Stimulated activated CD4-positive, alpha-beta T cell treated with anti-CD3 and anti-CD28 coated beads, Interleukin-2, amount 100 ng/mL, for 24 hours (primary cell): Measurements from ENCODE around the gene PRCD.
"Not testable (repeated sequence)": the region's sequence is repeated elsewhere in the genome, so short reads cannot be mapped to it uniquely, and the experiment has no call there.

Experiments used
- DNase-seq, 2 donors: peaks; one replicate each; pipeline ENCODE4 v3.0.0-alpha.2; 2020

Gene PRCD

GRCh38 chr17:76558198-76559095 lies 18.6 kb downstream of the PRCD start:
- no peak for DNase-seq

- DNase-seq: not testable (repeated sequence)
These were observed 19.6 kb downstream of the PRCD start for GRCh38 chr17:76559460-76559859.

DNA sequence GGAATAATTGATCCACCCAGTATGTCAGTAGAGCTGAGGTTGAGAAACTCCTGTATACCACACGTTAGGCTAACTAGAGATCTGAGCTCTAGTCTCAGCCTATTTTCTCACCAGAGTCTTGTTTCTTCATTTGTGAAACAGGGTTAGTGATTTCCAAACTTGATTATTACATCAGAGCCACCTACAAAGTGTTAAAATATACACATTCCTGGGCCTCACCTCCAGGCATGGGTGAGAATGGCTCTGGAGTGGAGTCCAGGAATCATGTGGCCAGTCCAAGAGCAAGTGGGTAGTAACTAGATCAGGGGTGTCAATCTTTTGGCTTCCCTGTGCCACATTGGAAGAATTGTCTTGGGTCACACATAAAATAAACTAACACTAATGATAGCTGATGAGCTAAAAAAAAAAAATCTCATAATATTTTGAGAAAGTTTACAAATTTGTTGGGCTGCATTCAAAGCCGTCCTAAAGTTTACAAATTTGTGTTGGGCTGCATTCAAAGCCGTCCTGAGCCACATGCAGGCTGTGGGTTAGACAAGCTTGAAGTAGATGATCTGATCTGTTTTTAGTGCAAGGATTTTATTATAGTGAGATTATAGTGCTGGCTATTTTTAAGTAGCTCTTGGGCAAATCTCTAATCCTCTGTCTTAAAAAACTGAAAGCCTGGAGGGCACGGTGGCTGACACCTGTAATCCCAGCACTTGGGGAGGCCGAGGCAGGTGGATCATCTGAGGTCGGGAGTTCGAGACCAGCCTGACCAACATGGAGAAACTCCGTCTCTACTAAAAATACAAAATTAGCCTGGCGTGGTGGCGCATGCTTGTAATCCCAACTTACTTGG lies 20.4 kb downstream of the PRCD start:
- DNase-seq: no peak

- no peak for DNase-seq
These were observed 21.0 kb downstream of the PRCD start for GRCh38 chr17:76560877-76561221.

- DNase-seq: no peak
These were observed 21.5 kb downstream of the PRCD start for GRCh38 chr17:76561332-76561731.

DNA sequence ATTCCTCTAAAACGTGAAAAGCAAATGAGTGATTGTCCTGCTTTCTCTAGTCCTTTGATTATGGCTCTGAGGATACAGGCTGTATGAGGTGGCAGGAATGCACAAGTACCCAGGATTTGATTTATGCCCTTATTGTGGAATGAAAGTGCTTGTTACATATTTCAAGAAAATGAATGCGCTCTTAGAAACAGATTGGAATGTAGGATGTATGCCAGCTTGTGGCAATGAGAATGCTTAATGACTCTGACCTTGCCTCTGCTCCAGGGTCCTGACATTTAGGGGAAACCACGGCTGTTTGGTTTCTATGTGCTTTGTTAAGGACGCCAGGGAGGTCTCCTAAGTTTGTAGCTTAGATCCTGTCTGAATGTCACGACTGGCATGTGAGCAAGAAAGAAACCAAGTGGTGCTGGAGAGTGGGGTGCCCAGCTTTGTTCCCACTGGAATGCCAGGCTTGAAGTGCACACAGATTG lies 22.0 kb downstream of the PRCD start:
- DNase-seq: no peak

DNA sequence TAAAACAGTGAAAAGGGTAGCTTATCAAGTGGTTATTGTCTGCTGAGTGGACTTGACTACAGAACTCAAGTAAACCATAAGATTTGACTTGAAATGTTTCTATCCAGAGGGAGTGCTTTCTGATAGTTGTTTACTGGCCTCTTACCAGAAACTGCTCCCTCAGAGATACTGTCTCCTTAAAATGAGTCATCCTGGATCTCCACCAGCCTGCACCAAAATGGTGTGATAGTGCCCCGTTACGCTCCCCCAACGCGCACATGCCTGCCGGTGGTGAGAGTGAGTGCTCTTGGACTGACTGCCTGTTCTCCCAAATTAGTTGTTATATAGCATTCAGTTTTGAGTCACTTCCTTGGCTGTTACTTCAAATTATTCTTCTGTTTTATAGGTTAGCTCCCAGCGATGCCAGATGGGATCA lies 22.9 kb downstream of the PRCD start:
- no peak for DNase-seq

GRCh38 chr17:76563359-76563758 lies 23.5 kb downstream of the PRCD start:
- not testable (repeated sequence) for DNase-seq

- DNase-seq: peak in 1 of 2 donors; percentile 46
These were observed 25.3 kb downstream of the PRCD start for GRCh38 chr17:76564991-76565727.

DNA sequence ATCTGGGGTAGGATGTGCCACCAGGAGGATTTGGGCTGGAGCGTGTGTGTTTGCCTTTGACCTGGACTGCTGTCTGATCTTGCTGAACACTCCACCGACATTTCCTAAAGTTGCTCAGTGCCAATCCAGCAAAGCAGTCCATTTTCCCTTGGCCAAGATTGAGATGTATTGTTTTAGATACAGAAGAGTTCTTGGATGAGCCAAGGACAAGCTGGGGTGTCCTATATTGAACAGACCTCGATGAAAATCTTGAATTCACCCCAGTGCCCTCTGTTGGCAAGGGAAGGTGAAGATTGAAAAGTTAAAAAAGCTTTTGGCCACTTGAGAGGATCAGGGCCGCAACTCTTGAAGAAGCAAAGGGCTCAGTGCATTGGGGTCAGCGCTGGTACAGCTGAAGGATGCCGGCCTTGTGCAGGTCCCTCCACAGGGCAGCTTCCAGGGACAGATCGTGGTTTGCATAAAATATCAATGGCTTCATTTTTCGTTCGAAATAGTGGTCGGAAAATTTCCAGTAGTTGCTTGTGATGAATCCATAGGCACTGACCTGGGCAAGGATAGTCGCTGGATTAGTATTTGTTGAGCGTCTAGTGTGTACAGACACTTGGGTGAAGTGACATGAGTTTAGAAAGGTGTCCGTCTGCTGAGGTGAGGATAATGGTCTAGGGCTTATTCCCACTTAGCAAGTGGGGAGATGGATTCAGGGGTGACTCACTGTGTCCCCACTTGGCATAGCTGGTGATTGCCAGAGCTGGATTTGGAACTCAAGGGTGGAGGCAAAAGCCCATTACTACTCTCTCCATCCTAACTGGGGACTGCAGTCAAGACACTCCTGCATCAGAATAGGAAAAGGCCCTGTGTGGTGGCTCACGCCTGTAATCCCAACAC lies 26.1 kb downstream of the PRCD start:
- no peak for DNase-seq

- DNase-seq: no peak
These were observed 26.7 kb downstream of the PRCD start for GRCh38 chr17:76566613-76566943.

- DNase-seq: no peak
These were observed 27.2 kb downstream of the PRCD start for GRCh38 chr17:76566988-76567431.

DNA sequence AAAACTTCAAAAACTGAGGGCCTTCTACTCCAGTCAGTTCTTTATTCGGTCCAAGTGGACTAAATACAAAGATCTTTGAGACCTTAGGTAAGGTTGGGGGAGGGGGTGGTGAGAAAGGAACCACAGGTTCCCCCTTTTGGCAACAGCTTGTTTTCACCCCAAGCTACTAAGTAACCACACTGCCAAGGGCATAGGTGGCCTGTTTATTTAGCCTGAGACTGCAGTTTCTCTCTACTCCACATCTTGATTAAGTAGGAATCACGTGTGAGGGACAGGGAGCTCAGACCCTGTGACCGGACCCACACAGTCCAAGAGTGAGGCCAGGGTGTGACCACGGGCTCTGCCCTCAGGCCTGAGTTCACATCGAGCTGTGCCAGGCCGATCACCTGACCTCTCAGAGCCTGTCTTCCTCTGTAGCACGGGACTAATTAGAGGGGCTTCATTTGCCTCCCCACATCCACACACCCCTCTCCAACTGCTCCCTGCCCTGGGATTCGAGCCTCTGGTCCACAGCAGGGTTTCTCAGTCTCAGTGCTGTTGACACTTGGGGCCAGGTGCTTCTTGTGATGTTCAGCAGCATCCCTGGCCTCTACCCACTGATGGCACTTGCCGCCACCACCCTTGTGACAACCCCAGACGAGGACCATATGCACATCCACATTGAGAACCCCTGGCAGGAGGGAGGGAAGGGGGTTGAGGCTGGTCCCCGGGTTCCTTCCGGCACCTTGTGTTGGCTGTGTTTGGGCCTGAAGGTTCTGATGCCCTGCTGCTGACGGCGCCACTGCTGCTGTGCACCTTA lies 28.0 kb downstream of the PRCD start:
- DNase-seq: no peak

- DNase-seq: no peak
These were observed 29.0 kb downstream of the PRCD start for GRCh38 chr17:76568811-76569221.

GRCh38 chr17:76569607-76570279 lies 29.9 kb downstream of the PRCD start:
- no peak for DNase-seq

DNA sequence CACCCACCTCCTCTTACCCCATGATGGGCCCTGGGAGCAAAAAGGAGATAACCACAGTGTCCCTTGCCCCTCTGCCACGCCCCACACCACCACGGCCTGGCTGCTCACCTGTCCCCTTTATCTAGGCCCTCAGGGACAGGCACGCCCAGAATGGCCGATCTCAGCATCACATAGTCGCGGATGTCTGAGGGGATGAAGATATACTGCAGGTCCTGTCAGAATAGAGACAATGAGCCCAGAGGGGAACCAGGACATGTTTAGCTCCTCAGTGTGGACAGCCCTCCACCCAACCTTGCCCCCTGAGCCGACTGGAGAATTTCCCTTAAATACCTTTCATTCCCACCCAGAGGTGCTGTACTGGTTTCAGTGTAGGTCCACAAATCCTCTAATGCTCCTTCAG lies 30.6 kb downstream of the PRCD start:
- DNase-seq: no peak

DNA sequence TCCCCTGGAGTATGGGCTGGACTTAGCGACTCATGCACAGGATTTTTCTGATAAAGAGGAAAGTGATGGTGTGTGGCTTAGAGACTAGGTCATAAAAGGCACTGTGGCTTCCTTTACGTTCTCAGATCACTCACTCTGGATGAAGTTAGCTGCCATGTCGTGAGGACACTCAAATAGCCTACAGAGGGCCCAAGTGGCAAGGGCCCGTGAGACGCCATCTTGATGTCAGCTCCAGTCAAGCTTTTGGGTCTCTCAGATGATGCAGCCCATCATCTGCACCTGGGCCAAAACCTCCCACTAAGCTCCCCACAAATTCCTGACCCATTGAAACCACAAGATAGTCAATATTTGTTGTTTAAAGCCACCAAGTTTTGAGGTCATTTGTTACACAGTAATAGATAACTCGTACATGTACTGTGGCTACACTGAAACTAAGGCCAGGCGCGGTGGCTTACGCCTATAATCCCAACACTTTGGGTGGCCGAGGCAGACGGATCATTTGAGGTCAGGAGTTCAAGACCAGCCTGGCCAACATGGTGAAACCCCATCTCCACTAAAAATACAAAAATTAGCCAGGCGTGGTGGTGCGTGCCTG lies 31.1 kb downstream of the PRCD start:
- no peak for DNase-seq

- no peak for DNase-seq
These were observed 32.5 kb downstream of the PRCD start for GRCh38 chr17:76572201-76572910.

GRCh38 chr17:76573096-76573495 lies 33.3 kb downstream of the PRCD start:
- DNase-seq: no peak

- DNase-seq: no peak
These were observed 34.3 kb downstream of the PRCD start for GRCh38 chr17:76574166-76574565.
